A673 (cell line): ENCODE results near the gene CCDC106. TPM values are rescaled to one million over a fixed set of nuclear protein-coding genes. Genes with fewer than 3 reads are reported as not detected.

Experiments used
- BruUV-seq: library from RNA; stranded (reverse); fragments of 400-500 nt; replicated peaks from 2 replicates; lab custom pipeline; 2021; lab: Mats Ljungman, UMichigan
- CTCF ChIA-PET: fragments of 300-600 bp; sonication (Branson Sonifier 250); formaldehyde crosslinking; loops from one replicate; lab custom pipeline; 2022; ENCODE audit warnings: antibody characterized with exemption; lab: Charles Lee
- POLR2A ChIA-PET: fragments of 300-600 bp; sonication (Branson Sonifier 250); formaldehyde crosslinking; loops from one replicate; lab custom pipeline; 2022; ENCODE audit warnings: antibody characterized with exemption; ENCODE audit not compliant: low non-redundant PET; lab: Charles Lee
- DNase-seq: peaks from one replicate; pipeline ENCODE4 v3.0.0-alpha.2; 2015; ENCODE audit warnings: low spot score
- H3K27ac ChIP-seq: fragments of 200-600 bp; sonication (generic); 2 replicates; pipeline ENCODE4 v1.5.1; 2016; ENCODE audit warnings: mixed run types, low read depth, mild to moderate bottlenecking, mixed read lengths, antibody characterized with exemption, low read length; ENCODE audit not compliant: poor library complexity, severe bottlenecking
- H3K27me3 ChIP-seq: fragments of 200-600 bp; sonication (generic); replicated peaks from 2 replicates; pipeline ENCODE4 v1.6.1; 2017; ENCODE audit warnings: mixed run types, low read depth, mild to moderate bottlenecking, mixed read lengths, antibody characterized with exemption, low read length; ENCODE audit not compliant: insufficient read depth, poor library complexity
- H3K36me3 ChIP-seq: fragments of 200-600 bp; sonication (generic); 2 replicates; pipeline ENCODE4 v1.6.1; 2016; ENCODE audit warnings: mixed run types, mild to moderate bottlenecking, mixed read lengths, antibody characterized with exemption, low read length; ENCODE audit not compliant: insufficient read depth, poor library complexity, severe bottlenecking
- H3K4me1 ChIP-seq: fragments of 200-600 bp; sonication (generic); 2 replicates; pipeline ENCODE4 v1.6.1; 2017; ENCODE audit warnings: mixed run types, mild to moderate bottlenecking, mixed read lengths, antibody characterized with exemption, low read length; ENCODE audit not compliant: insufficient read depth, poor library complexity, severe bottlenecking
- H3K4me3 ChIP-seq: fragments of 200-600 bp; sonication (generic); 2 replicates; pipeline ENCODE4 v1.5.1; 2016; ENCODE audit warnings: low read depth, mixed run types, mild to moderate bottlenecking, mixed read lengths, low read length; ENCODE audit not compliant: poor library complexity, severe bottlenecking
- H3K9me3 ChIP-seq: fragments of 200-600 bp; sonication (generic); 2 replicates; pipeline ENCODE4 v1.6.1; 2016; ENCODE audit warnings: mixed run types, low read depth, mild to moderate bottlenecking, mixed read lengths, antibody characterized with exemption, low read length; ENCODE audit not compliant: poor library complexity, severe bottlenecking
- EZH2 ChIP-seq: fragments of 200-600 bp; sonication (generic); IDR thresholded peaks from 2 replicates; pipeline ENCODE4 v1.6.1; 2017; ENCODE audit warnings: borderline replicate concordance, low read depth, mild to moderate bottlenecking, mixed read lengths, antibody characterized with exemption, low read length; ENCODE audit not compliant: poor library complexity, severe bottlenecking
- intact Hi-C: fragments of 100-400 bp; cut with micrococcal nuclease; formaldehyde crosslinking; loops from one replicate; pipeline ENCODE4 v1.10.0; 2022; ENCODE audit not compliant: unreplicated experiment
- total RNA-seq: library from RNA; stranded (reverse); gene quantifications from 2 replicates; pipeline ENCODE4 v1.2.3, GENCODE V29; 2021
- TF ChIP-seq, protein P1 (sequence below): fragments of 300-800, 200-600 bp; sonication (generic); conservative IDR thresholded peaks from 2 replicates; pipeline ENCODE4 v1.5.1; 2017; ENCODE audit warnings: low read depth, mild to moderate bottlenecking, antibody characterized with exemption, low read length, moderate library complexity, mixed read lengths

The CCDC106 gene
- total RNA-seq, 1 experiment from 2014 or later = 41.5 TPM

DNA sequence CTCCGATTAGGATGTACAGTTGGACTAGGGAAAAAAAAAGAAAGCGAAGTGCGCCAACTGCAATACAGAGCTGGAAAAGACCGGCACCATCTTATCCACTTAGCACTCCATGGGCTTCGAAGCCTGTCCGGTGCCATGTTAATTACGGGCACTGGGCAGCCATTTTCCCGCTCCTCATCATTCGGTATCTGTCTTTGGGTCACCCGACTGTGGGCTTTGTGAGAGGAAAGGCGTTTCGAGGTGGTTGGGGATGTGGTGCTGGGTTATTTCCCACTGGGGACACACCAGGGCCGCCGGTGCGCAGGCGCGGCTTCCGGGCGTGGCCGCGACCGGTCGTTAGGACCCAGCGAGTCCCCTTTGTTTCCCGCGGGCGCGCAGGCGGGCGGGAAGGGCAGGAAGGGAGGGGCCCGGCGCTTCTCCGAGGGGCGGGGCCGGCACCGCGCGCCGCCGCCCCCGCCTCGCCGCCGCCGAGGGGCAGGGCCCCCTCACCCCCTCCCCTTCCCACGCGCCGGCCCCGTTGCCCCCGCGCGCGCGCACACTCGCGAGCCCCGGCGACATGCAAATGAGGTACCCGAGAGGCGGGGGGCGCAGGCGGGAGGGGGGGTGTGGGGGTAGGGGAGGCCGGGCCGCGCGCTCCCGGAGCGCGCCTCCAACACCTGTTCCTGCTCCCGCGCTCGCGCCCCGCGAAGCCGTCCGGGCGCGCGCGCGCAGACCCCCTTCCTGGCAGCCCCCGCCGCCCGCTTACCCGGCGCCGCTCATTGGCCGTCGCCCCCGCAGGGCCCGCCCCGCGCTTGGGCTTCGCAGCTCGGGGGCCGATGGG, 48.0 kb upstream of the CCDC106 start, which contains the start of gene ZNF524:
TSS of gene ZNF524 (plus strand) at position 447 of the 820 bp plus-strand sequence. CDS start 1,825 bp downstream, outside the sequence.
- H3K27me3 ChIP-seq = no peaks in the 10 kb centered on the region
- peak; percentile 94 for DNase-seq
- peaks cover 23% of the 10 kb centered on the region for H3K36me3 ChIP-seq
- intact Hi-C loops = loop anchor here (5.0 kb wide), 1 partner anchor 193 kb away; the partner anchor contains the start of gene UBE2S
- H3K4me3 ChIP-seq = peak within 1 kb of the TSS; percentile 66
- BruUV-seq = no TSS peak
- peak within 1 kb of the TSS; percentile 100 for H3K27ac ChIP-seq
- H3K9me3 ChIP-seq = no peaks in the 10 kb centered on the region
- peaks cover 21% of the 10 kb centered on the region for H3K4me1 ChIP-seq
- TF ChIP-seq EZH2 = no peak
- TF ChIP-seq, protein P1, sequence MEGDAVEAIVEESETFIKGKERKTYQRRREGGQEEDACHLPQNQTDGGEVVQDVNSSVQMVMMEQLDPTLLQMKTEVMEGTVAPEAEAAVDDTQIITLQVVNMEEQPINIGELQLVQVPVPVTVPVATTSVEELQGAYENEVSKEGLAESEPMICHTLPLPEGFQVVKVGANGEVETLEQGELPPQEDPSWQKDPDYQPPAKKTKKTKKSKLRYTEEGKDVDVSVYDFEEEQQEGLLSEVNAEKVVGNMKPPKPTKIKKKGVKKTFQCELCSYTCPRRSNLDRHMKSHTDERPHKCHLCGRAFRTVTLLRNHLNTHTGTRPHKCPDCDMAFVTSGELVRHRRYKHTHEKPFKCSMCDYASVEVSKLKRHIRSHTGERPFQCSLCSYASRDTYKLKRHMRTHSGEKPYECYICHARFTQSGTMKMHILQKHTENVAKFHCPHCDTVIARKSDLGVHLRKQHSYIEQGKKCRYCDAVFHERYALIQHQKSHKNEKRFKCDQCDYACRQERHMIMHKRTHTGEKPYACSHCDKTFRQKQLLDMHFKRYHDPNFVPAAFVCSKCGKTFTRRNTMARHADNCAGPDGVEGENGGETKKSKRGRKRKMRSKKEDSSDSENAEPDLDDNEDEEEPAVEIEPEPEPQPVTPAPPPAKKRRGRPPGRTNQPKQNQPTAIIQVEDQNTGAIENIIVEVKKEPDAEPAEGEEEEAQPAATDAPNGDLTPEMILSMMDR = no peak
- ChIA-PET CTCF (interaction anchor here (0.7 to 1.2 kb wide), 3 partner anchors 12 to 33 kb away, joined by 3 to 7 read pairs (median 5); no protein-coding TSS in a partner anchor), POLR2A (no interaction called here)

DNA sequence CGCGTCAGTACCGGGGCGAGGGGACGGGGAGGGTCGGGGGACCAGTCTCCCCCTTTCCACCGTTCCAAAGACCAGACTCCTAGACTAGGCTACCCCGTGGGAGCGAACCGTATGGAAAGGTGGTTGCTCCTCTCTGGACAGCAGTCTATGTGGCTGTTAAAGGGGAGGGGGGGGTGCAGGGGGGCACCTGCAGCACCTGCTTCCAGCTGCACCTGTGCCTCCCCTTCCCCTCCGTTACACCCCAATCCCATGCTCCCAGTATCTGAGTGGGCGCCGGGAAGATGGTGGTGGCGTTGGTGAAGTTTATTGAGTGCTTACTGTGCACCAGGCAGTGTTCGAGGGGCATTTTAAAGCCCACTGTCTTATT, 47.4 kb upstream of the CCDC106 start:
- CTCF ChIA-PET = interaction anchor here (0.7 kb wide), 1 partner anchor 17 kb away, joined by 7 read pairs; no protein-coding TSS in a partner anchor
- TF ChIP-seq, protein P1 = no peak
- no peak for TF ChIP-seq EZH2
- Histone ChIP-seq H3K4me1 (peaks cover 21% of the 10 kb centered on the region), H3K27ac (peak overlapping the region; percentile 100), H3K27me3 (no peaks in the 10 kb centered on the region), H3K4me3 (peak overlapping the region; percentile 66), H3K9me3 (no peaks in the 10 kb centered on the region), H3K36me3 (peaks cover 17% of the 10 kb centered on the region)
- POLR2A ChIA-PET = no interaction called here
- intact Hi-C loops = loop anchor here (5.0 kb wide), 1 partner anchor 193 kb away; the partner anchor contains the start of gene UBE2S
- BruUV-seq = TSS peak; percentile 63
- no peak for DNase-seq

DNA sequence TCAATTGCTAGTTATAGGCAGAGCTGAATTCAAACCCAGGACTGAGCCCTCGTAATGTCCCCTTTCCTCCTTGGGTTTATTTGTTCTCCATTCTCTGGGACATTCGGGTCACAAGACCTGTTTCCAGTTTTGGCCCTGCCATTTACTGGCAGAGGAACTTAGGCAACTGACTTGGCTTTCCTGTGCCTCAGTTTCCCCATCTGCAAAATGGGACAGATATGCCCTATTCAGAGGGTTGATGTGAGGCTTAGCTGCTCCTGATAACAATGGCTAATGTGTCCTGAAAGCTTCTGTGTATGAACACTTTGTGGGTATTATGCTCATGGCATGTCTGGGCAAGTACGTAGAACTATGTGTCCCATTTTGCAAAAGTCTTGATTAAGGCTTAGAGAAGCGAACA, 46.9 kb upstream of the CCDC106 start:
- no TSS peak for BruUV-seq
- no peaks in the 10 kb centered on the region for H3K27me3 ChIP-seq
- no peak for DNase-seq
- ChIA-PET POLR2A (no interaction called here), CTCF (no interaction called here)
- peaks cover 21% of the 10 kb centered on the region for H3K4me1 ChIP-seq
- H3K9me3 ChIP-seq = no peaks in the 10 kb centered on the region
- peaks cover 13% of the 10 kb centered on the region for H3K36me3 ChIP-seq
- H3K27ac ChIP-seq = peak overlapping the region; percentile 100
- H3K4me3 ChIP-seq = peak overlapping the region; percentile 66
- intact Hi-C loops = loop anchor here (5.0 kb wide), 1 partner anchor 194 kb away; the partner anchor contains the start of gene UBE2S
- TF ChIP-seq, protein P1 = no peak
- no peak for TF ChIP-seq EZH2
